GM04503 (cell line): Measurements from ENCODE around the gene SYTL3.
A peak's percentile ranks its signal among the peaks of the same experiment; 100 is the strongest.
"Not testable (repeated sequence)": the region's sequence is repeated elsewhere in the genome, so short reads cannot be mapped to it uniquely, and the experiment has no call there.

ENCODE experiments used
- DNase-seq: peaks from one replicate; pipeline ENCODE4 v3.0.0-alpha.2; 2012; ENCODE audit warnings: low read depth

Gene SYTL3

DNA sequence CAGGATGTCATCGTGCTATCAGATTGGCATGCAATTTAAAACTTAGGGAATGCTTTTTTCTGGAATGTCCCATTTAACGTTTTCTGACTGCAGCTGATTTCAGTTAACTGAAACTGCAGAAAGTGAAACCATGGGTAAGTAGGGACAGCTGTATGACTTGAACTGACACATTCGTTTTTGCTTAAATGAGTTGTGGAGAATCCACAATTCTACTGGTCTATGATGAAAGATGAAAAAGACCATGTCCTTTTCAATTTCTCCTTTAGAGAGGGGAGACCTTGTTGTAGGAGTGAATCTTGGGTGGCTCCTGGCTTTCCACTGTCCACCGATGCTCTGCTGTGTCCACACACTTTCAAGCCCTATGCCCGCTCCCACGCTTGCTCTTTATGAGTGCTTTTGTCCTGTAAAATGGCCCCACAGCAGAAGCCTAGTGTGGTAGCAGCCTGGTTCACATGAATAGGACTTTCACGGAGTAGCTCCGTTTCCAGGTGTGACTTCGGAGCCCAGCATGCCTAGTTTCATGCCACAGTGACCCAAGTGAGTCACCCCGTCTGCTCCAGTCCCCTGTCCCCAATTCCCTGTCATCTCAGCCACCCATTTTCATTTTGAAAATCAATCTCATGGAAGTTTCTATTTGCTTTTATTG lies 27.2 kb upstream of the SYTL3 start:
- DNase-seq: peak; percentile 28

DNA sequence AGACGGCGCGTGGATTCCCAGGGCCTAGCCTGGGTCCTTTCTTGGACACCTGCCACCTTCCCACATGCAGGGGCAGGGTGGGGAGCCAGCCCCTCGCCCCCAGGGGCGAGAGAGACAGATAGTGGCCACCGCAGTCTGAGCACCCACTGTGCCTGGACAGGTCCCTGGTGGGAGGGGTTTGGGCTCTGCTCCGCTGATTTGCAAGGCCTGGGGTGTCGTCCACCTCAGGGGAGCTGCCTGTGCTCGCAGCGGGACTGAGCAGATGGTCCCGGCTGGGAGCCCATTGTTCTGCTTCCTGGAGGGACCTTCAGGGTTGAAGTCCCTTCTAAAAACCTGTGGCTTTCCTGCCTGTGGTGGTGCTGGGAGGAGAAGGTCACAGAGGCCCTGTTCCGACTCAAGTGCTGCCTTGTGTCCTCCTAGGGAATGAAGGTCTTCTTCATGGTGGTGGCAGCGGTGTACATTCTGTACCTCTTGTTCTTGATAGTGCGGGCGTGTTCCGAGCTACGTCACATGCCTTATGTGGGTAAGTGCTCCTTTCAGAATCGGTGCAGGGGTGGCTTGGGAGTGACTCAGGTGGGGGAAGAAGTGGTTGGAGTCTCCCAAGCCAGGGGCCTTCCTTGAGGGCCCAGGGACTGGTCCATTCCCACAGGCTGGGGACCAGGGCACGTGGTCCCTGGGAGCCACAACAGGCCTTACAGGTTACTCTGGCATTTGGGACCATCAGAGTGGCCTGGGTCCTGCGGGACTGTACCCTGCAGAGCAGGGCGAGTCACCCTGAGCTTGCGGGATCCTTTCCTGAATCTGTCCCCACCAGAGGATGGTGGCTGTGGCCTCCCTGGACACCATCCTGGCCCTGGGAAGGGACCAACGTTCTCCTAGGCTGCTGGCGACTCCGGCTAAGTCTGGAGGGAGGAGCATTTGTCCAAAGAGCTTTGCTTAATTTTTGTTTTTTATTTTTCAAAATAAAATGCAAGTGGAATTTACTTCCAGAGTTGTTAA lies 24.9 kb upstream of the SYTL3 start:
- no peak for DNase-seq

DNA sequence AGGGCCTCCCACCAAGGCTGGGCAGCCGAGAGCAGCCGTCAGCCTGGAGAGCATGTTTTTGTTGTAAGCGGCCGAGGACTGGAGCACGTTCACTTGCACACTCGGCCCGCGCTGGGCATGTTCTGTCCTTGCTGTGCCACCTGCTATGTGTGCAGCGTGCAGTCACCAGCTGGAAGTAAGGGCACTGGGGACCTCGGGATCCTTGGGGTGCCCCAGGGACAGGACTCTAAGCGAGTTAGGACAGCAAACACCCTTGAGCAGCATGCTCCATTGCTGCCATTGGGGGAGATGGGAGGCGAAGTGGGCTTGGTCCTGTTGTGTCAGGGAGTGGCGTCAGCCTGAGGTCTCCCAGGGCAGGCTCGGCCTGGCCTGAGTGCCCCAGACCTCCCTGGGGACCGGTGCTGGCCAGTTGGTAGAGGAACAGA lies 24.0 kb upstream of the SYTL3 start:
- DNase-seq: no peak

DNA sequence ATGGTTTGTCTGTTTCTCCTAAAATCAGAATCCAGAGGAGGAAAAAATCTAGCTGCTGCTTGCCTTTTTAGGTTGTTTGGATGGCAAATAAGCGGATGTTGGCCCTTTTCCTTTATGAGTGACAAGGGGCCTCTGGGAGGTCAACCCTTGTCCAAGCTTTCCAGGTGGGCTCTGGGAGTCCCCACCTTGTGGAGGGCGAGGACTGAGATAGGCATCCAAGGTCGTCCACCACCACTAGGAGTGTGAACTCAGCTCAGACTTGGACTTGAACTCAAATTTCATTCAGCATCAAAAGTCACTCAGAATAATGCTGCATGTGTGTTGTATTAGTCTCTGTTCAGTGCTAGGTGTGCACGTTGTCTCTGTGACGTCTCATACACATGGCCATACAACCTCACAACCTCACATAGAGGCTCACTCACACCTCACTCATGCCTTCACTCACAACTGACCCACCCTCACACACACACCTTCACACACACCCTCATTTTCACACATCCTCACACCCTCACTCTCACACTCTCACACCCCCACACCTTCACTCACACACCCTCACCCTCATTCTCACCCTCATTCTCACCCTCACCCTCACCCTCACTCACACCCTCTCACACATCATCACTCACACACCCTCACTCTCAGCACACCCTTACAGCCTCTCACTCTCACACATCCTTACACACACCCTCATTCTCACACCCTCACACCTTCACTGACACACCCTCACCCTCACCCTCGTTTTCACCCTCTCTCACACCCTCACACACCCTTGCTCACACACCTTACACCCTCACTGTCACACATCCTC lies 23.3 kb upstream of the SYTL3 start:
- no peak for DNase-seq

DNA sequence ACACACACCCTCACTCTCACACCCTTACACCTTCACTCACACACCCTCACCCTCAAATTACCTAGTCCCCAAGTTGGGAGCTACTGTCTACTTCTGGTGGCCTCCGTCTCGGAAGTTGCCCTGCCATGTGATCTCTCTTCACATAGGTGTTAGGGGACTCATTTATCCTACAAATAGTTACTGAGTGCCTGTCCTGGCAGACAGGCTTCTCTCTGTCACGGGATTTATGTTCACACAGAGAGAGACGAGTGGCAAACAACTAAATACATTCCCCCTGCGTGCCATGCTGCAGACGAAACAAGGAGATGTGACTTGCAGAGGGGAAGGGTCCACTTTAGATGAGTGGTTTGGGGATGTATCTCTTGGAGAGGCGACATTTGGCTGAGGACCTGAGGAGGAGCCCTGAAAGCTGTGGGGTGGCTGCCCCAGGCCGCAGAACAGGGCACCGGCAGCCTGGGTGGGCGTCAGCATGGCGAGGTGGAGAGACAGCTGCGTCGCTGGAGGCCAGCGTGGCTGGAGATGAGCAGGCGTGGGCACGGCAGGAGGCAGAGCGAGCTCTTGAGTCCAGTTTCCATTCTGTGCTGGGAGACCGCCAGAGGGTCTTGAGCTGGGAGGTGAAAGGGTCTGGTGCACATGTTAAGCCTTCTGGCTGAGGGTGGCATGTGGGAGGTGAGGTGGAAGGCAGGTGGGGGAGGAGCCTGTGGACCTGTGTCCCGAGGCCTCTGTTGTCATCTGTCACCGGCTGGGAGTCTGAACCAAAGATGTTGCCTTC lies 22.5 kb upstream of the SYTL3 start:
- no peak for DNase-seq

DNA sequence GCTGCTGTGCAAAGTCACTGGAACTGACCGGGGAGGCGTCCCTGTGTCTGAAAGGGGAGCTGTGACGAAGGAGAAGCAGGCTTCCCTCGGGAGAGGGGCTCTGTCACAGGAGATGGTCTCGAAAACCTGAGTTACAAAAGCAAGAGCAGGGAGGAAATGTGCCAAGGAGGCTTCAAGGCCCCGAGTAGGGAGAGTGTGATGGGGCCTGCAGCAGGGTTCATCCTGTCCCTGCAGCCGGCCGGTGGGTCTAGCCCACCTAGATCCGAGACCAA lies 22.0 kb upstream of the SYTL3 start:
- no peak for DNase-seq

DNA sequence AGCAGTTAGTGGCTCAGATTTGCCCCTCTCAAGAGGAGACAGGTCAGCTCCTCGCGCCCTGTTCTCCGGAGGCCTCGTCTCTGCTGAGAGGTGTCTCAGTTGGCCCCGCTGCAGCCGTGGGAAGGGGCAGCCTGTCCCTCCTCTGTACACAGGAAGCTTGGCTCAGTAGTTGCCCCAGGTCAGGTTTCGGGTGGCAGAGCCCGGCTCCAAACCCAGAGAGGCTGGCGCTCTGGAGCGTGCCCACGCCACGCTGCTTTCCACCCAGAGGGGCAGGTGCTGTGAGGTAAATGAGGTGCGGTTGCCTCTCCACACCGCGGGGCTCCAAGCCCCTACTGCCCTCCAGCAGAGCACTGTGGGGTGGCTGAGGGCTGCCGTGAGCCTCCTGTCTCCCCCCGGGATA lies 21.3 kb upstream of the SYTL3 start:
- DNase-seq: no peak

DNA sequence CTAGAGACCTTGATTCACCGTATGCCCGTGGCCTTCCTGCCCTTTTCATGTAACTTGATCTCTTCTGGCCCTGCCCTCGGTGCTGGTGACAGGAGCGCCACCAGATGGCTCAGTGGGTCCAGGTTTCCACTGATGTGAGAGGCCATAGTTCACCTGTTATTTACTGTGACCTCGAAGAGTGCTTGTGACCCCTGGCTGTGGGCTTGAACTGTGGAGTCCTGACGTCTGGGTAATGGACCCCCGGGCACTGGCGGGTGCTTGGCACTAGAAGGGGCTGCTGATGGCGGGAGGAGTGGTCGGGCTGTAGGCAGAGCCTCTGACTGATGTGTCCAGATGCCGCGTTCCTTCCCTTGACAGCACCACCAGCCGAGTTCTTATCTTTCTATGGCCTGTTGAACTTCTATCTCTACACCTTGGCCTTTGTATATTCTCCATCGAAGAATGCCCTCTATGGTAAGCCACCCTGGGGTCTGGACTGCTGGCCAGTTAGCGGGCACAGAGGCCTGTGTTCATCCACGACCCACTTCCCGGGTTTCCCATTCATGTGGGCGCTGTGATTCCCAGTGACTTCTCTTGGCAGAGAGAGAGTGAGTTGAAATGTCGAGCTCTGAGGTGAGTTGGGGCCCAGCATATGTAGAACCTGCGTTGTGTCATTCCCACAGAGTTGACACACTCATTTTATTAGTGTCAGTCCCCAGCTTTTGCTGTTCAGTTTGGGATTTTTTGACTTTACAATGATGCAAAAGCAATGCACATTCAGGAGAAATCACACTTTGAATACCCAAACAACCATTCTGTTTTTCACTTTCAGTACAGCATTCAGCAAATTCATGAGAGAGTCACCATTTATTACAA lies 20.3 kb upstream of the SYTL3 start:
- no peak for DNase-seq

DNA sequence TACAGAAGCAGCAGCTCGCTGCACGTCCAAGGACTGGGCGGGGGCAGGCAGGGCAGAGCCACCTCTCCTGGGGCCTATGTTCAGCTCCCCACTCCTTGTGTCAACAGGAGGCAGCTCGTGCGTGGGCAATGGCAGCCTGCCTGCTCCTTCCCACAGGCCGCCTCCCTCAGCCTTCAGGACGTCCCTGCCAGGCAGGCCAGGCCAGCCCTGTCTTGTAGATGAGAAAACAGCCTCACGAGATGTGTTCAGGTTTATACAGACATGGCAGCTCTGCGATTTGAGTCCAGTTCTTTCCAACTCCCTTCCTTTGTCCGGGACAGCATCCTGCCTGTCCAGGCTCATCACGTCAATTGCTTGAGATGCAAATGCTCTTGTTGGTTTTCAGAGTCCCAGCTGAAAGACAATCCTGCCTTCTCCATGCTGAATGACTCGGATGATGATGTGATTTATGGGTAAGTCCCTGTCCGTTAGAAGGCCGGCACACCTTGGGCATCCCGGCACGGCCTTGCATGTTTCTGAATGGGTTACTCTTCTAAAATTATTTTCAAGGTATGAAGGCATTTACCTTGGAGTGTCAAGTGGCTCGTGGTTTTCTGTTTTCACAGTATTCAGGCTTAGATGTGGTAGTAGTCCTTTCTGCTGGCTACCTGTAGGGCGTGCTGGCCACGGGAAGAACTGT lies 18.8 kb upstream of the SYTL3 start:
- DNase-seq: no peak

DNA sequence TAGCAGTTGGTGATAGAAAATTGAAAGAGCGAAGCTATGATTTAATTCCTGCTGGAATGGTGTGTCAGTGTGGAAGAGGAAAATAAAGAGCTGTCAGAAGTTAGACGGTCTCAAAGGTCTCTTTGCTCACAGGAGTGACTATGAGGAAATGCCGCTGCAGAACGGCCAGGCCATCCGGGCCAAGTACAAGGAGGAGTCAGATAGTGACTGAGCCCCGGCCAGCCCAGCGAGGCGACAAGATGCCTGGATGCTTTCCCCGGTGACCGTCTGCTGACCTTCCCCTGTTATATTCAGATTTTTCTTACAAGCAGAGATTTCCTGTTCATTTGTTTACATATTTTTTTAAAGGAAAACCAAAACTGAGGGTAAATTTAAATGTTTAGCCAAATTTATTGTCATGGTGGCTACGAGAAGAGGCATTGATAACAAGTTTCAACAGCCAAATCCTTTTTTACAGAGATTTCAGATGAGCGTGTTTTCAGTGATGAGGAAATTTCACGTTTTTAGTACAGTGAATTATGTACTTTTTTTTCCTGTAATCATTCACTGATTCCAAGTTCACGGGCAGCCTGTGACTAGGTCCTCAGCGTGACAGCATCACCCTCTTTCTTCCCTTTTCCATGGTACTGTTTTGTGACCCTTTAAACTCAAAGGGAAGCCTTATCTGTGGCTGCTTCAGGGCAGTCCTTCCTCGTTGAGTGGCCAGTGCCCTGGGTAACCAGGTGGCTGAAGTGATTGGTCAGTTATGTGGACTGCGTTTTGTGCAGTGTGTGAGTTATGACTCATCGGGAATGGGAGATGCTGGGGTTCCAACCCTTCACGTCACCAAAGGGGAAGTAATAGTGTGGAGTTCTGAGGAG lies 17.9 kb upstream of the SYTL3 start:
- no peak for DNase-seq

DNA sequence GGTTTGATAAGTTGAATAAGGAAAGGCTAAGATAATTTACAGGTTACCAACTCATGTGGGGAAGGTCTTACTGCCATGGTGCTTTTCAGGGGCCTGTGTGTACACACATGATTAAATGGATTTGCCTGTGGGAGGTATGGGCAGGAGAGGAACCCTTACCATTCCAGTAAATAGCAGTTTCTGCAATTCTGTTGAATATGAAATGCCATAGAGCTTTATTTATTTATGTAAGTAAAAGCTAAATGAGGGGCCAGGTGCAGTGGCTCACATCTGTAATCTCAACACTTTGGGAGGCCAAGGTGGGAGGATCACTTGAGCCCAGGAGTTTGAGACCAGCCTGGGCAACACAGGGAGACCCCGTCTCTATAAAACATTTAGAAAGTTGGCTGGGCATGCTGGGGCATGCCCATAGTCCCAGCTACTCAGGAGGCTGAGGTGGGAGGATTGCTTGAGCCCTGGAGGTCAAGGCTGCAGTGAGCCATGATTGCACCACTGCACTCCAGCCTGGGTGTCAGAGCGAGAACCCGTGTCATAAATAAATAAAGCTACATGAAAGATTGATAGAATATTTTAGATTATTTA lies 17.2 kb upstream of the SYTL3 start:
- not testable (repeated sequence) for DNase-seq

DNA sequence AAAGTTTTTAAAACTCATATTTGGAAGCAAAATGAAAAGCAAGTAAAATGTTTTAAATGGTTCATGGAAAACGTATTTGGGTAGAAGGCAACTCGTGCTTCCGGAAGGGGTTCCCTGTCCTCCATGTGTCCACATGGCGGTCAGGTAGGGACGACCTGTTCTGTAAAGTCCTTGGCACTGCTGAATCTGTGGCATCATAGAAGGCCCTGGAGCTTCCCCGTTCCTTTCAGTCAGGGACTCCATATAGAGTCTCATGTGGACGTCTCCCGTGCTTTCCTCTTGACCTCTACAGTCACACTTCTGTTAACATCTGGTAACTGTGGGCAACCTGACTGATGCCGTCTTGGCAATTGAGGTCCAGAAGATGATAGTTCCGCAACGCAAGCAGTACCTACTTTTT lies 16.7 kb upstream of the SYTL3 start:
- DNase-seq: no peak

DNA sequence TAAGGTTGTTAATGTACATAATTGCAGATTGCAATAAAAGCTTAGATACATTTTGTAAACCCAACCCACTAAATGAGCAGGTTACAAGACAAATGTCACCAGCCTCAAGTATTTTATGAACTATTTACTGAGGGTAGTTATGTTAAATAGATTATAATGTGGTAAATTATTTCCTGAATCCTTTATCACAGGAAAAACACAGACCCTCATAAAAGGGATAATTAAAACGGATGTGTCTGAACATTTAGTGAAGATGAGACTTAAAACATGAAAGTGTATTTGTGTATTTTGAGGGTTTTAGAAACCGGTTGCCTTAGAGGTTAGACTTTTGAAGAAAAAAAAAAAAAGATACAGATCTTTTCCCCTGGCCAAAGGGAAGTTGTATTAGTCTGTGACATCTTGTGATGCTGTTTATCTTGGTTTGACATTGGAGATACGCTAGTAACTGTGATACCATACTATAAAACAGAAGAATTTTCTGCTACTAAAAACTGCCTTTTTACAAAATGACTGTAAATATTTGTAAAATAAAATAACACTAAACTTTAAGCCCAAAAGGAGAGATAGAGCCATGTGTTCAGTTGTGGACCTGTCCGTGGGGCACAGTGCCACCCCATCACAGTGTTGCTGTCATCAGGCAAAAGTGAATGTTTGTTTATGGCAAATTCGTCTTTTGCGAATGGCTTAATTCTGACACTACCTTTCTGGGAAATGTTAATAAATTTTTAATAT lies 15.0 kb upstream of the SYTL3 start:
- no peak for DNase-seq

DNA sequence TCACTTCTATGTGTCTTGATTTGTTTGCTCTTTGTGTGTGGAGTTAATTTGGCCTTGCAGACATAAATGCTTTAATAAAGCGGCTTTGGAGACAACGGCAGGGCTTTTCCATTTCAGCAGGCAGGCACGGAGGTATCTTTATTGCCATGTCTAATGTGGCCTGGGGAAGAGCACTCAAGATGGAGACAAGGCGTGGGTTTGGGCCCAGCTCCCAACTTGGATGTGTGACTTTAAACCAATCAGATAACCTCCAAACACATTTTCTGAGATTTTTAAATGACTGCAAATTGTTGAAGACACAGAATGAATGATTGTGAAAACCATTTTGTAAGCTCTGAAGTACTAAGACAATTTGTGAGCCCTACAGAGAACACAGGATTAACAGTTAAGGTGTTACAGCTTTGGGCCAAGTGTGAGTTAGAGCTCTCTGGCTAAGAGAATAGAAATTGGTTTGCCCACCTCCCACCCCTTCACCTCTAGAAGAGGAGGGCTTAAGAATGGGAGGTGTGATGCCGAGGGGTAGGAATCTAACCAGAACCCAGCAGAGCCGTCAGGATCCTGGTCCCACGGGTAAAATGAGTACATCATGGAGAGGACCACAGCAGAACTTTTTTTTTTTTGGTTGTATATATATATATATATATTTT lies 14.3 kb upstream of the SYTL3 start:
- no peak for DNase-seq

DNA sequence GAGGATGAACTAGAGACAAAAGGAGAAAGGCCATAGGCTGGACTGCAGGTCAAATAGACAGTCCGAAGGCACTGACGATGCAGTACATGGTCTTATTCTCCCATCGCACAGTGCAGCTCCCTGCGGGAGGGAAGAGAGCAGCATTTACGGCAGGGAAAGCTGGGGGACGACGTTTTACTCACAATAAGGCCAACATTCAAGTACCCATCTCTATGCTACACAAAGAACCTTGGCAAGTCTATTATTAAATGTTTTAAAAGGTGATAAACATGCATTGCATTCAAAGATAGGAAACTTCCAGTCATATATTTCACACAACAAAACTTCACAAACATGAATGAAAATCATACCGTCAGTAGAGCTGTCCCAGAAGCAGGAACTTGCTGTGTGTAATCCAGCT lies 13.1 kb upstream of the SYTL3 start:
- DNase-seq: no peak

DNA sequence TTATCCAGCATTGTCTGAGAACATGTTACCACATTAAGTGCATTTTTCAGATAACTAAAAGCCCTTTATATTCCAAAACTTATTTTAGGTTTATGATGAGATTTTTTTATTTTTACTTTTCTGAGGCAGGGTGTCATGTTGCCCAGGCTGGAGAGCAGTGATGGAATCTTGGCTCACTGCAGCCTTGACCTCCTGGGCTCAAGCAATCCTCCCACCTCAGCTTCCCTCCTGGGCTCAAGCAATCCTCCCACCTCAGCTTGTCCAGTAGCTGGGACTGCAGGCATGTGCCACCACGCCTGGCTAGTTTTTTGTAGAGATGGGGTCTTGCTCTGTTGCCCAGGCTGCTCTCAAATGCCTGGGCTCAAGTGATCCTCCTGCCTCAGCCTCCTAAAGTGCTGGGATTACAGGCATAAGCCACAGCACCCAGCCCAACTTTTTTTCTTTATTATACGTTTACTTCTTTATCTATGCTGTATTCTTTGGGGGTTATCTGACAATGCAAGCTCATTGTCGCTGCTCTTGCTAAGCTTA lies 11.5 kb upstream of the SYTL3 start:
- no peak for DNase-seq

DNA sequence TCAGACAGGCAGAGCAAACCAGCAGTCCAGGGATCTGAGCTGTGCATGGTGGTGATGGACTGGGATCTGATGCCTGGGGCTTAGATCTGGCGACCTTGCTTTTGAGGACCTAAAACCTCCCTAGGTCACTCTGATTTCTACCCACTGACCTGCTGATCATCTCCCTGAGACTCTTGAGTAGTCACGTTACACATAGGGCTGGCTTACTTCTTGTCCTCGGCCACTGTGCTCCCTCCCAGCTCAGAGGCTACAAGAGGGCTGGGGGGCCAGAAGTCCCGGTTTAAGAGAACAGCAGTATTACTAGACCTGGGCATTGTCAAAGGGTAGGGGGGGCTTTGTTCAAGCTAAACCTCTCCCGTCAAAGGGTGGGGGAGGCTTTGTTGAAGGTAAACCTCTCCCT lies 10.8 kb upstream of the SYTL3 start:
- no peak for DNase-seq

DNA sequence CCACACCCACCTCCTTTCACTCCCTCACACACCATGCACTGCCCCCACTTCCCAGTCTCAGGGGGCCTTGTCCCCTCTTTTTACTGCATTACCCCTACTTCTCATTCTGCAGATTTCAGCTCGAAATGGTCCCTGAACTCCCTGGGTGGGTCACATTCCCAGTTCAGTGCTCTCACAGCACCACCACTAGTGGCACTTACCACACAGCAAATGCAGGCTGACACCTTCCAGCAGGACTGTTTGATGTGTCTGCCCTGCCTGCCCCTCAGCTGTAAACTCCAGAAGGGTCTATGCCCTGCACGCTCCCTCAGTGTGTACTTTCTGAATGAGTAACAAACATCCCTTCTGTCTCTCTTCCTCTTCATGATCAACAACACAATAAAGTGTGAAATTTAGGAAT lies 9.3 kb upstream of the SYTL3 start:
- DNase-seq: no peak
